Trophoblast cell (in vitro differentiated cells and primary cell): ENCODE measurements around the gene ATP6V1B1.
"Not testable (repeated sequence)": the region's sequence is repeated elsewhere in the genome, so short reads cannot be mapped to it uniquely, and the experiment has no call there.

Source experiments
- DNase-seq, 2 donors: peaks; one replicate each; pipeline ENCODE4 v3.0.0-alpha.2; 2016
- H2AFZ ChIP-seq: 2 replicates; pipeline ENCODE4 v1.6.1; 2013; ENCODE audit warnings: low read length, moderate library complexity, mild to moderate bottlenecking; ENCODE audit not compliant: insufficient read depth, poor library complexity
- H2AK5ac ChIP-seq: 2 replicates; pipeline ENCODE4 v1.6.1; 2013; ENCODE audit warnings: mild to moderate bottlenecking, low read length
- H2BK120ac ChIP-seq: 2 replicates; pipeline ENCODE4 v1.6.1; 2013; ENCODE audit warnings: low read length, mild to moderate bottlenecking, moderate library complexity; ENCODE audit not compliant: insufficient read depth, poor library complexity
- H2BK12ac ChIP-seq: 2 replicates; pipeline ENCODE4 v1.6.1; 2013; ENCODE audit warnings: mild to moderate bottlenecking, low read length, moderate library complexity
- H2BK5ac ChIP-seq: 2 replicates; pipeline ENCODE4 v1.6.1; 2013; ENCODE audit warnings: low read length, low read depth, moderate library complexity, mild to moderate bottlenecking; ENCODE audit not compliant: poor library complexity
- H3K14ac ChIP-seq: 2 replicates; pipeline ENCODE4 v1.6.1; 2013; ENCODE audit warnings: mild to moderate bottlenecking, low read length
- H3K18ac ChIP-seq: 2 replicates; pipeline ENCODE4 v1.6.1; 2013; ENCODE audit warnings: mild to moderate bottlenecking, low read length
- H3K23ac ChIP-seq: 2 replicates; pipeline ENCODE4 v1.6.1; 2013; ENCODE audit warnings: low read length
- H3K27ac ChIP-seq: 2 replicates; pipeline ENCODE4 v1.5.1; 2013; ENCODE audit warnings: low read depth, mild to moderate bottlenecking, inconsistent platforms, low read length, moderate library complexity
- H3K27me3 ChIP-seq: 2 replicates; pipeline ENCODE4 v1.6.1; 2013; ENCODE audit warnings: inconsistent platforms, mild to moderate bottlenecking, low read length, moderate library complexity; ENCODE audit not compliant: insufficient read depth
- H3K36me3 ChIP-seq, 2 experiments: 1 replicate in 1 of 2; 2 replicates in 1 of 2; pipeline ENCODE4 v1.6.1; 2013; ENCODE audit warnings: low read length in 2 of 2, mild to moderate bottlenecking in 2 of 2, moderate library complexity in 1 of 2; ENCODE audit not compliant: insufficient read depth in 2 of 2, control insufficient read depth in 1 of 2
- H3K4ac ChIP-seq: 2 replicates; pipeline ENCODE4 v1.6.1; 2013; ENCODE audit warnings: low read depth, mild to moderate bottlenecking, low read length, moderate library complexity
- H3K4me1 ChIP-seq, 2 experiments: 1 replicate in 1 of 2; 2 replicates in 1 of 2; pipeline ENCODE4 v1.6.1; 2013; ENCODE audit warnings: low read length in 2 of 2, mild to moderate bottlenecking in 2 of 2, moderate library complexity in 1 of 2; ENCODE audit not compliant: insufficient read depth in 2 of 2, control insufficient read depth in 1 of 2
- H3K4me2 ChIP-seq: 2 replicates; pipeline ENCODE4 v1.6.1; 2013; ENCODE audit warnings: inconsistent platforms, mild to moderate bottlenecking, low read length, moderate library complexity
- H3K4me3 ChIP-seq: 2 replicates; pipeline ENCODE4 v1.5.1; 2013; ENCODE audit warnings: mild to moderate bottlenecking, low read depth, low read length, inconsistent platforms
- H3K79me1 ChIP-seq: one replicate; pipeline ENCODE4 v1.6.1; 2013; ENCODE audit warnings: low read length
- H3K79me2 ChIP-seq: 2 replicates; pipeline ENCODE4 v1.6.1; 2013; ENCODE audit warnings: low read length, mild to moderate bottlenecking; ENCODE audit not compliant: control insufficient read depth, insufficient read depth, poor library complexity
- H3K9ac ChIP-seq: 2 replicates; pipeline ENCODE4 v1.6.1; 2013; ENCODE audit warnings: mild to moderate bottlenecking, low read length
- H3K9me3 ChIP-seq: 2 replicates; pipeline ENCODE4 v1.6.1; 2013; ENCODE audit warnings: low read depth, mild to moderate bottlenecking, control low read depth, inconsistent platforms, low read length; ENCODE audit not compliant: insufficient read depth
- H4K12ac ChIP-seq: 2 replicates; pipeline ENCODE4 v1.6.1; 2013; ENCODE audit warnings: low read depth, mild to moderate bottlenecking, low read length, moderate library complexity
- H4K8ac ChIP-seq: 2 replicates; pipeline ENCODE4 v1.6.1; 2013; ENCODE audit warnings: low read depth, mild to moderate bottlenecking, low read length, moderate library complexity
- H4K91ac ChIP-seq: one replicate; pipeline ENCODE4 v1.6.1; 2013; ENCODE audit warnings: low read depth, mild to moderate bottlenecking, low read length, moderate library complexity
- WGBS: extraction: QIAGEN DNeasy Blood & Tissue Kit; methylation state at CpG from one replicate; pipeline ENCODE4 v1.1.7; 2013; ENCODE audit warnings: missing lambda C conversion rate; ENCODE audit not compliant: insufficient read length, insufficient coverage; ENCODE audit errors: extremely low coverage; 5-methylcytosine and 5-hydroxymethylcytosine counted together

The ATP6V1B1 gene

DNA sequence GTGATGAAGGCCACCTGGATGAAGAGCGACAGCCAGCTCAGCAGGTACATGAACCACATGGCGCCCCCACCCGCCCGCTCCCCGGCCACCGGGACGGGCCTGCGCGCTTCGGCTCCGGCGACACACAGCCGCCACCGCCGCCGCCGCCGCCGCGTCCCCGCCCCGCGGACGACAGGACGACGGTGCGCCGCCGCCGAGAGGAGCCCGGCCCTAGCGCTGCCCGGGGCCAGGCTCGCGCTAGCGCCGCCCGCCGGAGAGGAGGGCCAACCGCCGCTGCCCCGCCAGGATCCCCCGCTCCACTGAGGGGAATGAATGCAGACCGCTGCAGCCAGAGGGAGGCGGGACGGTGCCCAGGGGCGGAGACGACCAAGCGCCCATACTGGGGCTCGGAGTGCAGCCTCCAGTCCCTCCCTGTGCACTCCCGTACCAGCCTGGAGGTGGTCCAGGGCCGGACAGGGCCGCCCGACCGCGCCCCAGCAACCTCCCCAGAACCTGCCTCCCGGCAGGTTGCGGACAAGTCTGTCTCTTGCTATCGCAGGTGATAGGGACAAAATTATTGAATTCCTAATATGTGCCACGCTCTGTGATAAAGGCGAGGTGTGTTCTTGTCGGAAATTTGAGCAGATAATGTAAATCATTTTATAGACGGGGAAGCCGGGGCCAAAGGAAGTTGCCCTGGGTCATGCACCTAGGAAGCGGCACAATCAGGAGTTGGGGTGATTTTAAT lies 59.2 kb downstream of the ATP6V1B1 start, which contains the start of gene TEX261:
TEX261 (minus strand) TSS at position 175 of the 727 bp plus-strand sequence; CDS start at position 59, 116 bp downstream.
- Histone ChIP-seq H2AK5ac (no peak within 1 kb of the TSS), H3K14ac (peak within 1 kb of the TSS; percentile 58), H3K79me1 (peaks cover 6% of the 10 kb centered on the region), H4K8ac (peak within 1 kb of the TSS; percentile 77), H3K23ac (no peak within 1 kb of the TSS), H3K4me2 (peak within 1 kb of the TSS; percentile 96), H3K4me3 (peak within 1 kb of the TSS; percentile 96), H3K27ac (no peak within 1 kb of the TSS), H3K4me1 (peaks cover 6 to 15% of the 10 kb centered on the region in 2 experiments), H2AFZ (peak within 1 kb of the TSS; percentile 91), H3K4ac (peak within 1 kb of the TSS; percentile 73), H3K9me3 (no peaks in the 10 kb centered on the region), H3K18ac (peak within 1 kb of the TSS; percentile 41), H4K12ac (peak within 1 kb of the TSS; percentile 58), H3K9ac (peak within 1 kb of the TSS; percentile 95), H4K91ac (peak within 1 kb of the TSS; percentile 37), H3K36me3 (peaks cover 13 to 20% of the 10 kb centered on the region in 2 experiments), H3K79me2 (peaks cover 3% of the 10 kb centered on the region), H2BK12ac (no peak within 1 kb of the TSS), H3K27me3 (no peaks in the 10 kb centered on the region), H2BK5ac (no peak within 1 kb of the TSS), H2BK120ac (peak within 1 kb of the TSS; percentile 35)
- no CpG with 5 or more reads among the region's 65 CpGs for WGBS
- DNase-seq: peak; percentile 78 to 92

DNA sequence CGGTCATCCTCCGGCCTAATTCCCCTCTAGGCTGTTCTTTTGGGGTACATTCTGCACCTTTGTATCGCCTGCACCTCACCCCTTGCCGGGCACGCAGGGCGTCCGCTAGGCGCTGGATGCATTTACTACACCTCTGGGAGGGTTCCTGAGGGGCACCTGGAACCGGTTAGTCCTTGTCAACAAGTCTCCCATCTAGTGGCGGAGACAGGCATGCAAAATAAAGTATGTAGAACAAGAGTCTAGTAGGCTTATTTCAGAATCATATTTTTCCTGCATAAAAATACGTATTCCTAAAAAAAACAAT lies 59.7 kb downstream of the ATP6V1B1 start:
- no CpG with 5 or more reads among the region's 11 CpGs for WGBS
- no peak overlapping the region for H3K18ac ChIP-seq
- no peak overlapping the region for H3K14ac ChIP-seq
- peak; percentile 54 to 76 for DNase-seq
- peaks cover 6% of the 10 kb centered on the region for H3K79me1 ChIP-seq
- peak overlapping the region; percentile 91 for H2AFZ ChIP-seq
- H2BK12ac ChIP-seq: no peak overlapping the region
- no peak overlapping the region for H2AK5ac ChIP-seq
- peaks cover 11 to 14% of the 10 kb centered on the region in 2 experiments for H3K36me3 ChIP-seq
- no peak overlapping the region for H4K12ac ChIP-seq
- H3K4me2 ChIP-seq: peak overlapping the region; percentile 92
- no peaks in the 10 kb centered on the region for H3K9me3 ChIP-seq
- peak overlapping the region; percentile 76 for H3K9ac ChIP-seq
- H4K91ac ChIP-seq: no peak overlapping the region
- no peaks in the 10 kb centered on the region for H3K27me3 ChIP-seq
- peaks cover 3% of the 10 kb centered on the region for H3K79me2 ChIP-seq
- H3K4me3 ChIP-seq: peak overlapping the region; percentile 96
- no peak overlapping the region for H3K23ac ChIP-seq
- no peak overlapping the region for H2BK120ac ChIP-seq
- H3K27ac ChIP-seq: no peak overlapping the region
- no peak overlapping the region for H2BK5ac ChIP-seq
- peak overlapping the region; percentile 75 for H4K8ac ChIP-seq
- H3K4ac ChIP-seq: no peak overlapping the region
- H3K4me1 ChIP-seq: peaks cover 6 to 15% of the 10 kb centered on the region in 2 experiments

DNA sequence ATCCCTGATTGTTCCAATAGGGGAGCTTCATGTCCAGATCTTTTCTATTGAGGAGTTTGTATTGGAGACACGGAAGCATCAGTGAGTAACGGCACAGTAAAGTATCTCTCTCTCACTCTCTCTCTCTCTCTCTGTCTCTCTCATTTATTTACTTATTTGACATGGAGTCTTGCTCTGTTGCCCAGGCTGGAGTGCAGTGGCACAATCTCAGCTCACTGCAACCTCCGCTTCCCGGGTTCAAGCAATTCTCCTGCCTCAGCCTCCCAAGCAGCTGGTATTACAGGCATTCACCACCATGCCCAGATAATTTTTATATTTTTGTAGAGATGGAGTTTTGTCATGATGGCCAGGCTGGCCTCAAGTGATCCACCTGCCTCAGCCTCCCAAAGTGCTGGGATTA lies 63.2 kb downstream of the ATP6V1B1 start:
- not testable (repeated sequence) for H4K12ac ChIP-seq, H4K8ac ChIP-seq, H3K9me3 ChIP-seq, H3K18ac ChIP-seq, H2BK12ac ChIP-seq, H3K4ac ChIP-seq, H3K79me2 ChIP-seq, H2BK5ac ChIP-seq, H2AFZ ChIP-seq, DNase-seq, H3K27ac ChIP-seq, H3K4me3 ChIP-seq, H2AK5ac ChIP-seq, H3K9ac ChIP-seq, H3K79me1 ChIP-seq, H3K36me3 ChIP-seq, H4K91ac ChIP-seq, H3K14ac ChIP-seq, H3K4me2 ChIP-seq, H3K27me3 ChIP-seq, H3K23ac ChIP-seq, H2BK120ac ChIP-seq
- peaks cover 9 to 15% of the 10 kb centered on the region in 2 experiments for H3K4me1 ChIP-seq
- WGBS: no CpG with 5 or more reads among the region's 4 CpGs

DNA sequence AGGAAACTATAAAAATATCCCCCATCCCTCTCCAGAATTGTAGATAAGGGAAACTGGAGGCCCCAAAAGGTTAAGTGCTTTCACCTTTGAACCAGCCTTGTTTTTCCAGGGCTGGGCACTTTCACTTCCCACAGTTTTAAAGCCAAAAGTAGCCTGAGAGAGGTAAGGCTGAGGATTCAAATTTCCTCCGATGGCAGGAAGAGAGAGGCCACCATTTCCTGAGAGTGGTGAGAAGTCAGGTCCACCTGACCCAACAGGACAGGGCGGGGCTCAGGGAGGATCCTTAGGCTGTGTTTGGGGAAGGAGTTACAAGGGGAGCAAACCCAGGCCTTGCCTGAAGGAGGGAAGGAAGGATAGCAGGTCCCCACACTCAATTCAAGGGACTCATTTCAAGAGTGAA lies 63.7 kb downstream of the ATP6V1B1 start:
- Histone ChIP-seq H3K9me3 (no peaks in the 10 kb centered on the region), H3K4ac (no peak overlapping the region), H3K18ac (no peak overlapping the region), H3K79me2 (peaks cover 2% of the 10 kb centered on the region), H3K4me2 (no peak overlapping the region), H3K27me3 (no peaks in the 10 kb centered on the region), H2BK120ac (no peak overlapping the region), H2AFZ (no peak overlapping the region), H2BK12ac (no peak overlapping the region), H3K14ac (no peak overlapping the region), H3K27ac (no peak overlapping the region), H3K4me3 (no peak overlapping the region), H4K91ac (no peak overlapping the region), H3K79me1 (peaks cover 8% of the 10 kb centered on the region), H4K8ac (no peak overlapping the region), H4K12ac (no peak overlapping the region), H3K4me1 (peaks cover 7 to 11% of the 10 kb centered on the region in 2 experiments), H2AK5ac (no peak overlapping the region), H2BK5ac (no peak overlapping the region), H3K9ac (no peak overlapping the region), H3K36me3 (no peaks in the 10 kb centered on the region), H3K23ac (no peak overlapping the region)
- no peak for DNase-seq
- WGBS: no CpG with 5 or more reads among the region's 2 CpGs
